GM23338 (cell line): Measurements from ENCODE around the gene AHI1. TPM values are rescaled to one million over a fixed set of nuclear protein-coding genes. Genes with fewer than 3 reads are reported as not detected.

Experiments
- ATAC-seq: fragments of 200-7000 bp; cut with Tn5 transposase; 3 replicates; pipeline ENCODE4 v1.9.1; 2020
- DNase-seq: peaks from one replicate; pipeline ENCODE4 v3.0.0-alpha.2; 2015; ENCODE audit warnings: low spot score
- H2AFZ ChIP-seq: fragments of 200-600 bp; sonication (generic); 2 replicates; pipeline ENCODE4 v1.8.0; 2016; ENCODE audit warnings: antibody characterized with exemption, mild to moderate bottlenecking, moderate library complexity
- H3F3A ChIP-seq: fragments of 200-600 bp; sonication (generic); replicated peaks from 2 replicates; pipeline ENCODE4 v1.8.0; 2017; ENCODE audit warnings: antibody characterized with exemption, mixed run types, low read depth
- H3K27ac ChIP-seq: fragments of 200-600 bp; sonication (generic); 2 replicates; pipeline ENCODE4 v1.6.1; 2016; ENCODE audit warnings: low read depth
- H3K27me3 ChIP-seq: fragments of 200-600 bp; sonication (generic); 2 replicates; pipeline ENCODE4 v1.8.0; 2016; ENCODE audit warnings: mild to moderate bottlenecking, mixed run types, moderate library complexity; ENCODE audit not compliant: insufficient read depth
- H3K36me3 ChIP-seq: fragments of 200-600 bp; sonication (generic); 2 replicates; pipeline ENCODE4 v1.8.0; 2016; ENCODE audit warnings: mild to moderate bottlenecking; ENCODE audit not compliant: insufficient read depth
- H3K4me1 ChIP-seq: fragments of 200-600 bp; sonication (generic); 2 replicates; pipeline ENCODE4 v1.8.0; 2016; ENCODE audit warnings: mild to moderate bottlenecking, moderate library complexity; ENCODE audit not compliant: insufficient read depth
- H3K4me2 ChIP-seq: fragments of 200-600 bp; sonication (generic); 2 replicates; pipeline ENCODE4 v1.7.1; 2017; ENCODE audit warnings: mixed run types
- H3K4me3 ChIP-seq: fragments of 200-600 bp; sonication (generic); 2 replicates; pipeline ENCODE4 v1.6.1; 2016; ENCODE audit warnings: mixed run types
- H3K79me2 ChIP-seq: fragments of 200-600 bp; sonication (generic); replicated peaks from 2 replicates; pipeline ENCODE4 v1.8.0; 2017; ENCODE audit warnings: mild to moderate bottlenecking; ENCODE audit not compliant: insufficient read depth
- H3K9me2 ChIP-seq: fragments of 200-600 bp; sonication (generic); 2 replicates; pipeline ENCODE4 v1.8.0; 2017; ENCODE audit not compliant: insufficient read depth
- H4K20me1 ChIP-seq: fragments of 200-600 bp; sonication (generic); replicated peaks from 2 replicates; pipeline ENCODE4 v1.8.0; 2017; ENCODE audit warnings: mild to moderate bottlenecking; ENCODE audit not compliant: insufficient read depth
- H3K27ac Mint-ChIP-seq: 2 replicates; pipeline ENCODE4 v1.8.0; 2020; ENCODE audit warnings: inconsistent platforms, mild to moderate bottlenecking, moderate library complexity, mixed read lengths
- H3K27me3 Mint-ChIP-seq: 3 replicates; pipeline ENCODE4 v1.8.0; 2022; ENCODE audit warnings: low read depth, mild to moderate bottlenecking, moderate library complexity, mixed read lengths, inconsistent platforms; ENCODE audit not compliant: insufficient read depth, poor library complexity
- H3K36me3 Mint-ChIP-seq: 3 replicates; pipeline ENCODE4 v1.8.0; 2021; ENCODE audit warnings: low read depth, mild to moderate bottlenecking, inconsistent platforms, moderate library complexity, mixed read lengths
- H3K4me1 Mint-ChIP-seq: 3 replicates; pipeline ENCODE4 v1.8.0; 2020; ENCODE audit warnings: mild to moderate bottlenecking, inconsistent platforms, mixed read lengths
- H3K4me3 Mint-ChIP-seq: 3 replicates; pipeline ENCODE4 v1.8.0; 2021; ENCODE audit warnings: moderate library complexity, mild to moderate bottlenecking, inconsistent platforms, mixed read lengths
- H3K9me3 Mint-ChIP-seq: 3 replicates; pipeline ENCODE4 v1.8.0; 2020; ENCODE audit warnings: moderate library complexity, mild to moderate bottlenecking, inconsistent platforms, mixed read lengths
- CREB1 ChIP-seq: fragments of 250-450 bp; sonication (Bioruptor Pico); IDR thresholded peaks from 2 replicates; pipeline ENCODE4 v1.5.0; 2020; ENCODE audit warnings: low read depth, mild to moderate bottlenecking, moderate library complexity
- ETS1 ChIP-seq: IDR thresholded peaks from 2 replicates; pipeline ENCODE4 v1.6.1; 2016; ENCODE audit warnings: antibody characterized with exemption
- EZH2 ChIP-seq: fragments of 200-600 bp; sonication (generic); IDR thresholded peaks from one replicate; pipeline ENCODE4 v1.8.0; 2017; ENCODE audit warnings: antibody characterized with exemption, mild to moderate bottlenecking, low read depth; ENCODE audit not compliant: unreplicated experiment
- EZH2phosphoT487 ChIP-seq: fragments of 200-600 bp; sonication (generic); IDR thresholded peaks from one replicate; pipeline ENCODE4 v1.8.1; 2018; ENCODE audit warnings: antibody characterized with exemption; ENCODE audit not compliant: unreplicated experiment
- JUNB ChIP-seq: IDR thresholded peaks from one replicate; pipeline ENCODE4 v1.6.1; 2016; ENCODE audit warnings: antibody characterized with exemption; ENCODE audit not compliant: unreplicated experiment
- REST ChIP-seq: IDR thresholded peaks from one replicate; pipeline ENCODE4 v1.6.1; 2018; ENCODE audit warnings: antibody characterized with exemption; ENCODE audit not compliant: unreplicated experiment
- STAT1 ChIP-seq: IDR thresholded peaks from one replicate; pipeline ENCODE4 v1.6.1; 2016; ENCODE audit warnings: antibody characterized with exemption; ENCODE audit not compliant: unreplicated experiment
- ZNF114 ChIP-seq: fragments of 250-450 bp; sonication (Bioruptor Pico); IDR thresholded peaks from 2 replicates; pipeline ENCODE4 v1.5.0; 2020; ENCODE audit warnings: mild to moderate bottlenecking, moderate library complexity
- ZNF331 ChIP-seq: fragments of 250-450 bp; sonication (Bioruptor Pico); IDR thresholded peaks from 2 replicates; pipeline ENCODE4 v1.5.0; 2020; ENCODE audit warnings: low read depth, mild to moderate bottlenecking, moderate library complexity
- ZNF462 ChIP-seq: fragments of 250-450 bp; sonication (Bioruptor Pico); IDR thresholded peaks from 2 replicates; pipeline ENCODE4 v1.5.0; 2020; ENCODE audit warnings: mild to moderate bottlenecking, moderate library complexity
- polyA plus RNA-seq: library from polyadenylated mRNA; unstranded; fragments of >200 nt; fragmentation: Nextera tagmentation; extraction: Ambion mirVana; gene quantifications from 2 replicates; pipeline ENCODE4 v1.2.1, GENCODE V29; 2016
- total RNA-seq: library from RNA; depleted of rRNA; stranded (reverse); fragments of >200 nt; shearing (Covaris generic); gene quantifications from 2 replicates; pipeline ENCODE4 v1.2.3, GENCODE V29; 2014

AHI1 gene
- total and polyA plus RNA-seq, 2 experiments from 2014 or later = 19.8 to 72.9 TPM

GRCh38 chr6:135347887-135348286 lies 149.7 kb downstream of the AHI1 start:
- Histone ChIP-seq H3K27me3 (no peaks in the 10 kb centered on the region), H3K36me3 (no peaks in the 10 kb centered on the region), H4K20me1 (no peaks in the 10 kb centered on the region), H3K27ac (no peak overlapping the region), H3K4me3 (no peak overlapping the region), H3K79me2 (no peaks in the 10 kb centered on the region), H3F3A (no peaks in the 10 kb centered on the region), H3K4me2 (no peak overlapping the region), H2AFZ (no peak overlapping the region), H3K9me2 (no peaks in the 10 kb centered on the region), H3K4me1 (no peaks in the 10 kb centered on the region)
- Mint-ChIP-seq H3K27ac (no peak overlapping the region), H3K27me3 (no peaks in the 10 kb centered on the region), H3K4me1 (no peaks in the 10 kb centered on the region), H3K9me3 (no peaks in the 10 kb centered on the region), H3K36me3 (no peaks in the 10 kb centered on the region), H3K4me3 (no peak overlapping the region)
- ATAC-seq (no peak), DNase-seq (no peak)
- TF ChIP-seq CREB1 (CRISPR knock-in tag) (no peak), ZNF331 (CRISPR knock-in tag) (no peak), ETS1 (no peak), ZNF114 (no peak), ZNF462 (CRISPR knock-in tag) (no peak), REST (no peak), EZH2phosphoT487 (no peak), STAT1 (no peak), JUNB (no peak), EZH2 (no peak)
